Measurements from ENCODE around the gene HOXD4.

The HOXD4 gene

GRCh38 chr2:176172895-176173566, 21.7 kb downstream of the HOXD4 start:
- no peak for DNase-seq

- DNase-seq = no peak
These were observed 22.4 kb downstream of the HOXD4 start for GRCh38 chr2:176173567-176174381.

GRCh38 chr2:176174382-176174823, 23.1 kb downstream of the HOXD4 start:
- no peak for DNase-seq

GRCh38 chr2:176174824-176175708, 23.7 kb downstream of the HOXD4 start:
- no peak for DNase-seq

- DNase-seq = no peak
These were observed 24.6 kb downstream of the HOXD4 start for GRCh38 chr2:176175709-176176607.

GRCh38 chr2:176177580-176178037, 26.3 kb downstream of the HOXD4 start:
- DNase-seq = no peak

GRCh38 chr2:176178038-176178756, 26.8 kb downstream of the HOXD4 start:
- DNase-seq = no peak

GRCh38 chr2:176178757-176179295, 27.5 kb downstream of the HOXD4 start:
- no peak for DNase-seq

GRCh38 chr2:176181551-176181950, 30.2 kb downstream of the HOXD4 start:
- DNase-seq = no peak

- no peak for DNase-seq
These were observed 31.3 kb downstream of the HOXD4 start for GRCh38 chr2:176182671-176183070.

GRCh38 chr2:176184749-176185148, 33.4 kb downstream of the HOXD4 start:
- no peak for DNase-seq

- no peak for DNase-seq
These were observed 34.7 kb downstream of the HOXD4 start for GRCh38 chr2:176186024-176186423.

GRCh38 chr2:176187200-176187898, 36.0 kb downstream of the HOXD4 start:
- no peak for DNase-seq

GRCh38 chr2:176187899-176188773, 36.8 kb downstream of the HOXD4 start, which contains the start of gene HOXD1:
Gene HOXD1, plus strand, starts transcription at chr2:176188668. Its CDS starts 134 bp downstream, at chr2:176188802.
- DNase-seq = no peak

- DNase-seq = no peak
These were observed 37.7 kb downstream of the HOXD4 start for GRCh38 chr2:176188774-176189680.

- no peak for DNase-seq
These were observed 38.6 kb downstream of the HOXD4 start for GRCh38 chr2:176189681-176190641.

GRCh38 chr2:176192351-176192750, 41.0 kb downstream of the HOXD4 start:
- DNase-seq = no peak

Measured in NCI-H2081 treated with DMSO at 0.1 percent for 48 hours (cell line).